GM12865 (cell line): ENCODE data around the gene PEX26.
A peak's percentile ranks its signal among the peaks of the same experiment; 100 is the strongest.

ENCODE experiments used
- DNase-seq: peaks from one replicate; pipeline ENCODE4 v3.0.0; 2010; ENCODE audit warnings: low read depth
- H3K4me3 ChIP-seq: 2 replicates; pipeline ENCODE4 v1.5.1; 2011; ENCODE audit warnings: mild to moderate bottlenecking, low read depth, low read length, control low read depth
- TF ChIP-seq, protein P1 (sequence below): IDR thresholded peaks from 2 replicates; pipeline ENCODE4 v1.5.1; 2011; ENCODE audit warnings: low read length, control low read depth, low read depth, inconsistent platforms; ENCODE audit not compliant: insufficient read depth; ENCODE audit errors: missing control alignments

PEX26 gene

DNA sequence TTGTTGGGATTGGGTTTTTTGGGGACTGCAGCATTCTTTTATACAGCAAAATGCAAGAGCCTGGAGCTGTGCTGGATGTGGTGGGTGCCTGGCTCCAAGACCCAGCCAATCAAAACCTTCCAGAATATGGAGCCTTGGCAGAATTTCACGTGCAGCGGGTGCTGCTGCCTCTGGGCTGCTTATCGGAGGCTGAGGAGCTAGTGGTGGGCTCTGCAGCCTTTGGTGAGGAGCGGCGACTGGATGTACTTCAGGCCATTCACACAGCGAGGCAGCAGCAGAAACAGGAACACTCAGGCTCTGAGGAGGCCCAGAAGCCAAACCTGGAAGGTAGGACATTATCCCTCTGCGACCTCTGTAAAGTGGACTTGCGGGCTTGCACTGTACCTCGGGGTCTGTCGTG lies 5.6 kb downstream of the PEX26 start:
- no peak for DNase-seq
- TF ChIP-seq, protein P1, sequence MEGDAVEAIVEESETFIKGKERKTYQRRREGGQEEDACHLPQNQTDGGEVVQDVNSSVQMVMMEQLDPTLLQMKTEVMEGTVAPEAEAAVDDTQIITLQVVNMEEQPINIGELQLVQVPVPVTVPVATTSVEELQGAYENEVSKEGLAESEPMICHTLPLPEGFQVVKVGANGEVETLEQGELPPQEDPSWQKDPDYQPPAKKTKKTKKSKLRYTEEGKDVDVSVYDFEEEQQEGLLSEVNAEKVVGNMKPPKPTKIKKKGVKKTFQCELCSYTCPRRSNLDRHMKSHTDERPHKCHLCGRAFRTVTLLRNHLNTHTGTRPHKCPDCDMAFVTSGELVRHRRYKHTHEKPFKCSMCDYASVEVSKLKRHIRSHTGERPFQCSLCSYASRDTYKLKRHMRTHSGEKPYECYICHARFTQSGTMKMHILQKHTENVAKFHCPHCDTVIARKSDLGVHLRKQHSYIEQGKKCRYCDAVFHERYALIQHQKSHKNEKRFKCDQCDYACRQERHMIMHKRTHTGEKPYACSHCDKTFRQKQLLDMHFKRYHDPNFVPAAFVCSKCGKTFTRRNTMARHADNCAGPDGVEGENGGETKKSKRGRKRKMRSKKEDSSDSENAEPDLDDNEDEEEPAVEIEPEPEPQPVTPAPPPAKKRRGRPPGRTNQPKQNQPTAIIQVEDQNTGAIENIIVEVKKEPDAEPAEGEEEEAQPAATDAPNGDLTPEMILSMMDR = no peak
- H3K4me3 ChIP-seq = no peak overlapping the region

DNA sequence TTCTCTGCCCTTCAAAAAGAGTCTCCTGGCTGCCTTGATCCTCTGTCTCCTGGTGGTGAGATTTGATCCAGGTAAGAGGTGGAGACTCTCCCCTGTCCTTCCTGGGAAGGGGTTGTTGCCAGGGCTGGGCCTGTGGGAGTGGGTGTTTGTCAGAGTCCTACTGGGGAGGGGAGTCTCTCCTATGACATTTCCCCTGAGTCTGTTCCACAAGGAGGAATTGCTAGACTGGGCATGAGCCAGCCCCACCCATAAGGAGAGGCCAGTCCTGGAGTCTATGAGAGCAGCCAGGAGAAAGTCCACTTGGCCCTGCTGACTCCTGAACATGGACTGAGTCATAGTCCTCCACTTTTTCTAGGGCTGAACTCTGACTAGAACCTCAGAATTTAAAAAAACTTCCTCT lies 7.4 kb downstream of the PEX26 start:
- TF ChIP-seq, protein P1 = no peak
- no peak overlapping the region for H3K4me3 ChIP-seq
- DNase-seq = no peak

DNA sequence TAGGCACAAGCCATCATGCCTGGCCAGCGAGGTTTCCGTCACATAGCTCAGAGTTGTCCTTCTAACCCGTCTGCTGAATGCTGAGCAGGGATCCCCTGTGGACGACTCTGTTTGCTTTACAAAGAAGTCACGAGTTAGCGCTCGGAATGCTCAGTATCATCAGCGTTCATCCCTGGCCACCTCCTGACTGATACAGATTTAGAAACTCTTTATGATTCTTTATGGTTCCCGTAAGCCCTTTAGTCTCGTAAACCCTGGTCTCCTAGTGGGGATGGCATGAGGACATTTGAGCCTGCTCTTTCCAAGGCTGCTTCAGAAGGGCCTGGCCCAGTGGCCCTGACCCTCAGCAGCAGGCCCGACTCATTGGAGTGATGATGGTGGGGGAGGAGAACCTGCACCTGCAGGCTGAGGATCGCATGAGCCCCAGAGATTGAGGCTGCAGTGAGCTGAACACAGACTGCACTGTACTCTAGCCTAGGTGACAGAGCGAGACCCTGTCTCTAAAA lies 9.6 kb downstream of the PEX26 start:
- no peak for DNase-seq
- TF ChIP-seq, protein P1 = no peak
- no peak overlapping the region for H3K4me3 ChIP-seq

DNA sequence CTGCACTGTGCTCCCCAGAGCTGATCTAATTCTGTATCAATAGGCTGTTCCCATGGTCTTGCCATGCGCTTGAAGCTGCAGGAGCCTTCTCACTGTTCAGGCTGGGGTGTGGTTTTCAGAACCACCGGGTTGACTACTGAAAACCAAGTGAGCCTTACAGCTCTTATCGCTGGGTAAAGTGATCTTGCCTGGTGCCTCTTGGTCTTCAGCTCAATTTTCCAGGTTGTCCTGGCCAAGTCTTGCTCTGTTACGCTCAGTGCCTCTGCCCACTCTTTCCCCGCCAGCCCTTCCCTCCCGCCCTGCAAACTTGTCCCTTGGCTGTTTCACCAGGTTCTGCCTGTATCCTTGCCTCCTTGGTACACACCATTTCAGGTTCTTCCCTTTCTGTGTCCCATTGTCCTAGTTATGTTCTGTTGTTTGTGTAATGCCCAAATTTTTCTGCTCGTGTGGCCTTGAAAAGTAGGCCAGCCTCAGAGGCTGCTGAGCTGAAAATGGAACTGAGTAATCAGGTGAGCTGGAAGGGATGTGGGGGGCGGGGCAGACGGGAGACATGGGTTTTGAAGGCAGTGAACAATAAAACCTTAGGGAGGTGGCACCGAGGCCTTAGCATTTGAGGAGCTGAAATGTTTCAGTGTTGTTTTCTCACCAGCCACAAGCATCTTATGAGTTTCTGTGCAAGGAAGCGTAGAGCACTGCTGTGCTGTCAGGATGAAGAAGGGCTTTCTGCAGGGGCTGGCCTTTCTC lies 11.2 kb downstream of the PEX26 start:
- peak; percentile 95 for DNase-seq

DNA sequence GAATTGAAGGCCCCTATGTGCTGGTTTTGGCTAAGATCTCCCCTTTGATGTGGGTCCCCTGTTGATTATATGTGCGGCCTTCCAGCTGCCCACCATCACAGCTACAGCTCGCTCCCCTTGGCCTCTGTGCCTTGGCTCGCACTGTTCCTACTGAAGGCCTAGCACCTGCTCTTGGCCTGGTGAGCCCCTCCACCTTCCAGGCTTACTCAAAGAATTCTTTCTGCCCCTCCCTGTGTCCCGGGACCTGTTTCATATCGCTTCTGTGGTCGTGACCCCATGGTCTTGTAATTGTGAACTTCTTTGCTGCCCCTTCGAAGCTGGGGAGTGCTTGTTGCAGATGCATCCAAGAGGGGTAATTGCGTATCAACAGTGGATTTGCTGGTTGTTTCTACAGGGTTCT lies 12.5 kb downstream of the PEX26 start:
- no peak for DNase-seq
- TF ChIP-seq, protein P1 = no peak
- no peak overlapping the region for H3K4me3 ChIP-seq

More for the DNA sequence above, 11.2 kb downstream of the PEX26 start:
- TF ChIP-seq, protein P1 = no peak
- no peak overlapping the region for H3K4me3 ChIP-seq

DNA sequence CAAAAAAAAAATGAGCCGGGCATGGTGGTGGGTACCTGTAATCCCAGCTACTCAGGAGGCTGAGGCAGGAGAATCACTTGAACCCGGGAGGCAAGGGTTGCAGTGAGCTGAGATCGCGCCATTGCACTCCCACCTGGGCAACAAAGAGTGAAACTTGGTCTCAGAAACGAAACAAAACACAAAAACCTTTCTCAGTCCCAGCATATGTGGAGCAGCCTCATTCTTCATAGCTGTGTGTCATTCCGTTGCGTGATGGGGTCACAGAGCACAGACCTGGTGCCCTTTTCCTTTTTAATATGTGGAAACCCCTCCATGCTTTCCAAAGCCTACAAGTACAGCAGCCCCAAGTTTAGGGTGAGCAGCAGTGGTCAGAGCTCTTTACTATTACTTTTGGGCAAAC lies 13.7 kb downstream of the PEX26 start:
- TF ChIP-seq, protein P1 = no peak
- peak; percentile 81 for DNase-seq
- peak overlapping the region; percentile 5 for H3K4me3 ChIP-seq
